HepG2 (cell line): ENCODE results near the gene ZFYVE26. TPM values are rescaled to one million over a fixed set of nuclear protein-coding genes. Genes with fewer than 3 reads are reported as not detected.

ENCODE experiments used
- AHR ChIP-seq: IDR thresholded peaks from 2 replicates; pipeline ENCODE4 v1.6.1; 2018; ENCODE audit warnings: missing genetic modification reagents, missing compliant biosample characterization
- FOXA1 ChIP-seq, 2 experiments: fragments of 450-650 bp in 1 of 2; sonication (generic) in 1 of 2; formaldehyde crosslinking in 1 of 2; IDR thresholded peaks; 2 replicates each; pipeline versions ENCODE4 v1.4.0 to v1.6.1; 2016 to 2020; ENCODE audit warnings: missing genetic modification reagents in 1 of 2
- FOXP1 ChIP-seq, 2 experiments: fragments of 450-650 bp in 1 of 2; IDR thresholded peaks; 2 replicates each; pipeline ENCODE4 v1.6.1; 2017 to 2018; ENCODE audit warnings: antibody characterized with exemption in 1 of 2
- HOXD1 ChIP-seq: sonication (generic); formaldehyde crosslinking; IDR thresholded peaks from 2 replicates; pipeline ENCODE4 v1.5.0; 2020; ENCODE audit warnings: missing genetic modification reagents
- KDM6A ChIP-seq: IDR thresholded peaks from 2 replicates; pipeline ENCODE4 v1.6.1; 2016; ENCODE audit warnings: low read depth
- MAFF ChIP-seq: IDR thresholded peaks from 2 replicates; pipeline ENCODE4 v1.6.1; 2011; ENCODE audit warnings: low read depth, low read length, improper control_type of control experiment
- MAFK ChIP-seq, 2 experiments: IDR thresholded peaks in 1 of 2; conservative IDR thresholded peaks in 1 of 2; 2 replicates each; pipeline ENCODE4 v1.6.1; 2011; ENCODE audit warnings: improper control_type of control experiment in 2 of 2, low read length in 2 of 2
- MED13 ChIP-seq: sonication (generic); formaldehyde crosslinking; IDR thresholded peaks from 2 replicates; pipeline ENCODE4 v1.5.0; 2020; ENCODE audit warnings: missing genetic modification reagents
- NRL ChIP-seq: sonication (generic); formaldehyde crosslinking; IDR thresholded peaks from 2 replicates; pipeline ENCODE4 v1.5.0; 2020; ENCODE audit warnings: missing genetic modification reagents, mild to moderate bottlenecking, moderate library complexity, borderline replicate concordance
- POLR2G ChIP-seq: fragments of 200-400 bp; formaldehyde crosslinking; IDR thresholded peaks from 2 replicates; pipeline ENCODE4 v1.6.1; 2018; ENCODE audit warnings: mild to moderate bottlenecking, low read depth, low read length, moderate library complexity
- RAD21 ChIP-seq: fragments of 450-650 bp; formaldehyde crosslinking; IDR thresholded peaks from 2 replicates; pipeline ENCODE4 v1.5.0; 2020; ENCODE audit warnings: mild to moderate bottlenecking
- SMAD1 ChIP-seq: sonication (generic); formaldehyde crosslinking; IDR thresholded peaks from 2 replicates; pipeline ENCODE4 v1.4.0; 2020; ENCODE audit warnings: missing genetic modification reagents, low read depth, mild to moderate bottlenecking, borderline replicate concordance
- SOX13 ChIP-seq, 3 experiments: fragments of 450-650 bp in 1 of 3; sonication (generic) in 1 of 3; formaldehyde crosslinking in 1 of 3; IDR thresholded peaks in 2 of 3; conservative IDR thresholded peaks in 1 of 3; 2 replicates each; pipeline versions ENCODE4 v1.5.0 to v1.6.1; 2016 to 2020; ENCODE audit warnings: antibody characterized with exemption in 1 of 3, mild to moderate bottlenecking in 1 of 3, missing compliant biosample characterization in 1 of 3, missing genetic modification reagents in 1 of 3, moderate library complexity in 1 of 3
- TEF ChIP-seq: sonication (generic); formaldehyde crosslinking; IDR thresholded peaks from 2 replicates; pipeline ENCODE4 v1.5.0; 2020; ENCODE audit warnings: missing genetic modification reagents
- ZBTB33 ChIP-seq: sonication (generic); formaldehyde crosslinking; IDR thresholded peaks from 2 replicates; pipeline ENCODE4 v1.4.0; 2020; ENCODE audit warnings: missing genetic modification reagents
- ZMYM3 ChIP-seq: sonication (generic); formaldehyde crosslinking; IDR thresholded peaks from 2 replicates; pipeline ENCODE4 v1.5.1; 2020; ENCODE audit warnings: mild to moderate bottlenecking, missing genetic modification reagents
- ZNF550 ChIP-seq: sonication (generic); formaldehyde crosslinking; IDR thresholded peaks from 2 replicates; pipeline ENCODE4 v1.4.0; 2020; ENCODE audit warnings: mild to moderate bottlenecking, missing genetic modification reagents, borderline replicate concordance
- ZNF629 ChIP-seq: sonication (generic); formaldehyde crosslinking; conservative IDR thresholded peaks from 2 replicates; pipeline ENCODE4 v1.5.0; 2020; ENCODE audit warnings: missing genetic modification reagents
- ZNF644 ChIP-seq: IDR thresholded peaks from 2 replicates; pipeline ENCODE4 v1.6.1; 2016; ENCODE audit warnings: low read depth
- polyA plus RNA-seq, 8 experiments: library from polyadenylated mRNA; depleted of rRNA in 3 of 8; stranded (reverse) in 7 of 8; unstranded in 1 of 8; fragments of >200 nt; fragmentation: Illumina TruSeq in 4 of 8; extraction: Trizol in 4 of 8; gene quantifications; 2 replicates each; pipeline versions ENCODE4 v1.2.1 to v1.2.3, GENCODE V29; 2011 to 2016; ENCODE audit warnings: low read depth in 4 of 8, missing spikeins in 1 of 8, mixed read lengths in 1 of 8; ENCODE audit not compliant: insufficient read depth in 1 of 8
- total RNA-seq, 5 experiments: library from RNA; depleted of rRNA; stranded (reverse); fragments of >200 nt; fragmentation: Illumina TruSeq; extraction: Trizol; gene quantifications; 2 replicates each; pipeline ENCODE4 v1.2.3, GENCODE V29; 2016; ENCODE audit warnings: low read depth in 1 of 5
- TF ChIP-seq, protein P1 (sequence below): sonication (generic); formaldehyde crosslinking; IDR thresholded peaks from 2 replicates; pipeline ENCODE4 v1.4.0; 2020; ENCODE audit warnings: missing genetic modification reagents
- TF ChIP-seq, protein P2 (sequence below): fragments of 450-650 bp; IDR thresholded peaks from 2 replicates; pipeline ENCODE4 v1.6.1; 2016

ZFYVE26 gene
- total and polyA plus RNA-seq, 2 of the 13 experiments (the other 11 are each of a cell fraction or from before 2014, with no cell fraction given): 13.6 to 16.4 TPM

DNA sequence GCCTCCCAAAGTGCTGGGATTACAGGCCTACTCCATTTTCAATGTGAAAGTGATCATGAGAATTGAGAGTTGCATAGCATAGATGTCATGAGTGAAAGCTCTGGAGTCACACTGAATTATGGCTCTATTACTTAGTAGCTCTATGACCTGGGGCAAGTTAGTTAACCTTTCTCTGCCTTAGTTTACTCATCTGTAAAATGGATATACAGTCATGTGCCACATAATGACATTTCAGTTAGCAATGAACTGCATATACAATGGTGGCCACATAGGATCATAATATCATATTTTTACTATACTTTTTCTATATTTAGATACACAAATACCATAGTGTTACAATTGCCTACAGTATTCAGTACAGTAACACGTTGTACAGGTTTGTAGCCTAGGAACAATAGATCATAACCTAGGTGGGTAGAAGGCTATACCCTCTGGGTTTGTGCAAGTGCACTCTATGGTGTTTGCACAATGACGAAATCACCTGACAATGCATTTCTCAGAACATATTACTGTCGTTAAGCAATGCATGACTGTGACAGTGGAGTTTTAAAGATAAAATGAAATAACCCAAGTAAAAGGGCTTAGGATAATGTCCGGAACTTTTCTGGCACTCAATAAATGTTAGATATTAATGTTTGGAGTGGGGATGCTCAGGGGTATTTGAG, 53.1 kb downstream of the ZFYVE26 start (continued):
- TF ChIP-seq ZMYM3 (CRISPR knock-in tag) (no peak), ZNF629 (CRISPR knock-in tag) (peak; percentile 76), FOXA1 (IDR thresholded peaks at IDR 0.05) (no peak), FOXA1 (CRISPR knock-in tag; IDR thresholded peaks at IDR 0.05) (peak; percentile 83), ZNF550 (CRISPR knock-in tag) (no peak), HOXD1 (CRISPR knock-in tag) (no peak), SMAD1 (CRISPR knock-in tag) (no peak), KDM6A (no peak), MAFK (conservative IDR thresholded peaks at IDR 0.05 in 1 of 2, IDR thresholded peaks at IDR 0.05 in 1 of 2; ENCODE audit: low read length in 2 of 2) (peak; percentile 93 to 97), FOXP1 (IDR thresholded peaks at IDR 0.05) (no peak), FOXP1 (CRISPR knock-in tag; IDR thresholded peaks at IDR 0.05) (no peak), RAD21 (CRISPR knock-in tag) (no peak), POLR2G (no peak), TEF (CRISPR knock-in tag) (no peak), AHR (no peak), ZNF644 (CRISPR knock-in tag) (0 out of 2 replicates have a peak, but pooled peaks have one; percentile 18), MED13 (CRISPR knock-in tag) (no peak), ZBTB33 (CRISPR knock-in tag) (no peak), SOX13 (IDR thresholded peaks at IDR 0.05) (peak; percentile 62), SOX13 (CRISPR knock-in tag; conservative IDR thresholded peaks at IDR 0.05 in 1 of 2, IDR thresholded peaks at IDR 0.05 in 1 of 2) (peak in 1 of 2 experiments; percentile 92; a peak in 2 of 4 replicates), NRL (CRISPR knock-in tag) (no peak), MAFF (peak; percentile 94)
- TF ChIP-seq, protein P1, sequence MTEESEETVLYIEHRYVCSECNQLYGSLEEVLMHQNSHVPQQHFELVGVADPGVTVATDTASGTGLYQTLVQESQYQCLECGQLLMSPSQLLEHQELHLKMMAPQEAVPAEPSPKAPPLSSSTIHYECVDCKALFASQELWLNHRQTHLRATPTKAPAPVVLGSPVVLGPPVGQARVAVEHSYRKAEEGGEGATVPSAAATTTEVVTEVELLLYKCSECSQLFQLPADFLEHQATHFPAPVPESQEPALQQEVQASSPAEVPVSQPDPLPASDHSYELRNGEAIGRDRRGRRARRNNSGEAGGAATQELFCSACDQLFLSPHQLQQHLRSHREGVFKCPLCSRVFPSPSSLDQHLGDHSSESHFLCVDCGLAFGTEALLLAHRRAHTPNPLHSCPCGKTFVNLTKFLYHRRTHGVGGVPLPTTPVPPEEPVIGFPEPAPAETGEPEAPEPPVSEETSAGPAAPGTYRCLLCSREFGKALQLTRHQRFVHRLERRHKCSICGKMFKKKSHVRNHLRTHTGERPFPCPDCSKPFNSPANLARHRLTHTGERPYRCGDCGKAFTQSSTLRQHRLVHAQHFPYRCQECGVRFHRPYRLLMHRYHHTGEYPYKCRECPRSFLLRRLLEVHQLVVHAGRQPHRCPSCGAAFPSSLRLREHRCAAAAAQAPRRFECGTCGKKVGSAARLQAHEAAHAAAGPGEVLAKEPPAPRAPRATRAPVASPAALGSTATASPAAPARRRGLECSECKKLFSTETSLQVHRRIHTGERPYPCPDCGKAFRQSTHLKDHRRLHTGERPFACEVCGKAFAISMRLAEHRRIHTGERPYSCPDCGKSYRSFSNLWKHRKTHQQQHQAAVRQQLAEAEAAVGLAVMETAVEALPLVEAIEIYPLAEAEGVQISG (CRISPR knock-in tag): peak; percentile 73; the same call in 1 of the 2 replicates
- TF ChIP-seq, protein P2, sequence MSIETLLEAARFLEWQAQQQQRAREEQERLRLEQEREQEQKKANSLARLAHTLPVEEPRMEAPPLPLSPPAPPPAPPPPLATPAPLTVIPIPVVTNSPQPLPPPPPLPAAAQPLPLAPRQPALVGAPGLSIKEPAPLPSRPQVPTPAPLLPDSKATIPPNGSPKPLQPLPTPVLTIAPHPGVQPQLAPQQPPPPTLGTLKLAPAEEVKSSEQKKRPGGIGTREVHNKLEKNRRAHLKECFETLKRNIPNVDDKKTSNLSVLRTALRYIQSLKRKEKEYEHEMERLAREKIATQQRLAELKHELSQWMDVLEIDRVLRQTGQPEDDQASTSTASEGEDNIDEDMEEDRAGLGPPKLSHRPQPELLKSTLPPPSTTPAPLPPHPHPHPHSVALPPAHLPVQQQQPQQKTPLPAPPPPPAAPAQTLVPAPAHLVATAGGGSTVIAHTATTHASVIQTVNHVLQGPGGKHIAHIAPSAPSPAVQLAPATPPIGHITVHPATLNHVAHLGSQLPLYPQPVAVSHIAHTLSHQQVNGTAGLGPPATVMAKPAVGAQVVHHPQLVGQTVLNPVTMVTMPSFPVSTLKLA: no peak
